Naive thymus-derived CD8-positive, alpha-beta T cell (primary cell): ENCODE data around the gene SRSF4. TPM values are rescaled to one million over a fixed set of nuclear protein-coding genes. Genes with fewer than 3 reads are reported as not detected.

ENCODE experiments used
- ATAC-seq, 2 donors: fragments of 150-1000 bp; cut with Tn5 transposase in 1 of 2; sonication (Bioruptor Pico), chemical (Tn5 transposase) in 1 of 2; 1 replicate in 1 of 2; 2 replicates in 1 of 2; pipeline ENCODE4 v1.10.0; 2021; ENCODE audit warnings: mild to moderate bottlenecking in 2 of 2, moderate library complexity in 2 of 2
- POLR2A ChIA-PET: fragments of 350-600 bp; sonication (Branson Sonifier 250); formaldehyde crosslinking; loops from one replicate; lab custom pipeline; 2021; ENCODE audit warnings: antibody characterized with exemption; lab: Charles Lee
- DNase-seq, 10 donors: peaks; one replicate each; pipeline versions ENCODE4 v3.0.0 to v3.0.0-alpha.2; 2020 to 2022
- H3K27ac Mint-ChIP-seq, 10 donors: one replicate each; pipeline ENCODE4 v1.8.0; 2020 to 2022; ENCODE audit warnings: mild to moderate bottlenecking in 10 of 10, mixed read lengths in 10 of 10, moderate library complexity in 4 of 10, inconsistent platforms in 1 of 10
- H3K27me3 Mint-ChIP-seq, 5 donors: one replicate each; pipeline ENCODE4 v1.8.0; 2021 to 2022; ENCODE audit warnings: mixed read lengths in 5 of 5
- H3K36me3 Mint-ChIP-seq, 3 donors: one replicate each; pipeline ENCODE4 v1.8.0; 2020 to 2022; ENCODE audit warnings: mixed read lengths in 3 of 3, mild to moderate bottlenecking in 2 of 3, inconsistent platforms in 1 of 3
- H3K4me1 Mint-ChIP-seq, 4 donors: one replicate each; pipeline ENCODE4 v1.8.0; 2021 to 2022; ENCODE audit warnings: mixed read lengths in 4 of 4
- H3K4me3 Mint-ChIP-seq, 10 donors: one replicate each; pipeline ENCODE4 v1.8.0; 2020 to 2022; ENCODE audit warnings: mild to moderate bottlenecking in 10 of 10, mixed read lengths in 10 of 10, moderate library complexity in 6 of 10, inconsistent platforms in 1 of 10
- H3K9me3 Mint-ChIP-seq, 9 donors: one replicate each; pipeline ENCODE4 v1.8.0; 2020 to 2022; ENCODE audit warnings: mixed read lengths in 9 of 9, mild to moderate bottlenecking in 3 of 9, inconsistent platforms in 1 of 9, moderate library complexity in 1 of 9
- polyA plus RNA-seq, 3 donors: library from polyadenylated mRNA; unstranded; fragments of 300-500 nt; fragmentation: Illumina TruSeq; gene quantifications; one replicate each; pipeline ENCODE4 v1.2.3, GENCODE V29; 2021
- total RNA-seq, 8 experiments: library from RNA in 2 of 8; stranded (reverse) in 2 of 8; gene quantifications; one replicate each; pipeline ENCODE4 v1.2.3 and lab custom pipeline; 2021 to 2026

SRSF4 gene
- total and polyA plus RNA-seq, 5 experiments from 2014 or later = 73.2 to 104 (median 83.3) TPM

GRCh38 chr1:29129916-29130315 lies 51.8 kb downstream of the SRSF4 start:
- POLR2A ChIA-PET = no interaction called here
- Mint-ChIP-seq H3K27me3 (peaks cover 16 to 49% (median 27%) of the 10 kb centered on the region in 5 donors), H3K9me3 (no peaks in the 10 kb centered on the region), H3K4me3 (no peak overlapping the region), H3K4me1 (peaks cover 9 to 11% (median 10%) of the 10 kb centered on the region in 4 donors), H3K36me3 (peaks cover 0 to 6% (median 0%) of the 10 kb centered on the region in 3 donors), H3K27ac (peak overlapping the region in 1 of 10 donors; percentile 73)
- ATAC-seq (no peak), DNase-seq (no peak)

- Mint-ChIP-seq H3K27me3 (peaks cover 13 to 49% (median 27%) of the 10 kb centered on the region in 5 donors), H3K36me3 (peaks cover 0 to 6% (median 0%) of the 10 kb centered on the region in 3 donors), H3K4me1 (peaks cover 7 to 11% (median 8%) of the 10 kb centered on the region in 4 donors), H3K4me3 (no peak overlapping the region), H3K27ac (no peak overlapping the region), H3K9me3 (no peaks in the 10 kb centered on the region)
- POLR2A ChIA-PET = no interaction called here
- DNase-seq (no peak), ATAC-seq (no peak)
Measured at GRCh38 chr1:29128739-29129138, 53.0 kb downstream of the SRSF4 start.

GRCh38 chr1:29126198-29126597 lies 55.5 kb downstream of the SRSF4 start:
- H3K36me3 Mint-ChIP-seq = peaks cover 0 to 6% (median 0%) of the 10 kb centered on the region in 3 donors
- H3K27me3 Mint-ChIP-seq = peaks cover 8 to 45% (median 15%) of the 10 kb centered on the region in 5 donors
- POLR2A ChIA-PET = no interaction called here
- H3K27ac Mint-ChIP-seq = peak overlapping the region in 3 of 10 donors; percentile 31 to 53 (median 32)
- H3K4me3 Mint-ChIP-seq = peak overlapping the region; percentile 71 to 93 (median 83)
- H3K4me1 Mint-ChIP-seq = peaks cover 11 to 19% (median 13%) of the 10 kb centered on the region in 4 donors
- DNase-seq = no peak
- no peak for ATAC-seq
- no peaks in the 10 kb centered on the region for H3K9me3 Mint-ChIP-seq

- no peak for DNase-seq
- Mint-ChIP-seq H3K27ac (peak overlapping the region in 4 of 10 donors; percentile 31 to 73 (median 42)), H3K36me3 (peaks cover 0 to 6% (median 0%) of the 10 kb centered on the region in 3 donors)
Measured at GRCh38 chr1:29125788-29126187, 55.9 kb downstream of the SRSF4 start.

GRCh38 chr1:29125237-29125641 lies 56.5 kb downstream of the SRSF4 start:
- no peak for DNase-seq

More at GRCh38 chr1:29125788-29126187, 55.9 kb downstream of the SRSF4 start:
- Mint-ChIP-seq H3K4me3 (peak overlapping the region; percentile 71 to 93 (median 83)), H3K27me3 (peaks cover 8 to 45% (median 15%) of the 10 kb centered on the region in 5 donors), H3K4me1 (peaks cover 11 to 19% (median 13%) of the 10 kb centered on the region in 4 donors), H3K9me3 (no peaks in the 10 kb centered on the region)
- no peak for ATAC-seq
- POLR2A ChIA-PET = interaction anchor here (0.9 kb wide), 1 partner anchor 24 kb away, joined by 3 read pairs; no protein-coding TSS in a partner anchor

GRCh38 chr1:29124366-29125236 lies 57.1 kb downstream of the SRSF4 start:
- peaks cover 8 to 35% (median 12%) of the 10 kb centered on the region in 5 donors for H3K27me3 Mint-ChIP-seq
- H3K9me3 Mint-ChIP-seq = no peaks in the 10 kb centered on the region
- H3K4me3 Mint-ChIP-seq = peak overlapping the region; percentile 65 to 93 (median 78)
- ATAC-seq (peak; percentile 37 to 56), DNase-seq (peak; percentile 17 to 75 (median 44))
- H3K4me1 Mint-ChIP-seq = peaks cover 11 to 19% (median 13%) of the 10 kb centered on the region in 4 donors
- peak overlapping the region in 1 of 10 donors; percentile 53 for H3K27ac Mint-ChIP-seq
- POLR2A ChIA-PET = interaction anchor here (0.9 kb wide), 1 partner anchor 25 kb away, joined by 3 read pairs; no protein-coding TSS in a partner anchor
- H3K36me3 Mint-ChIP-seq = peaks cover 0 to 9% (median 0%) of the 10 kb centered on the region in 3 donors

More at GRCh38 chr1:29125237-29125641, 56.5 kb downstream of the SRSF4 start:
- peaks cover 11 to 19% (median 13%) of the 10 kb centered on the region in 4 donors for H3K4me1 Mint-ChIP-seq
- POLR2A ChIA-PET = interaction anchor here (0.9 kb wide), 1 partner anchor 25 kb away, joined by 3 read pairs; no protein-coding TSS in a partner anchor
- H3K36me3 Mint-ChIP-seq = peaks cover 0 to 6% (median 0%) of the 10 kb centered on the region in 3 donors
- H3K27ac Mint-ChIP-seq = peak overlapping the region in 3 of 10 donors; percentile 28 to 73 (median 53)
- peak overlapping the region; percentile 71 to 93 (median 83) for H3K4me3 Mint-ChIP-seq
- no peak for ATAC-seq
- peaks cover 8 to 41% (median 14%) of the 10 kb centered on the region in 5 donors for H3K27me3 Mint-ChIP-seq
- H3K9me3 Mint-ChIP-seq = no peaks in the 10 kb centered on the region

- POLR2A ChIA-PET = interaction anchor here (0.5 to 0.9 kb wide), 2 partner anchors 58 to 573 kb away, joined by 3 to 4 read pairs; partner anchors contain the start of gene SRSF4
- Mint-ChIP-seq H3K4me3 (peak within 1 kb of the TSS; percentile 68 to 83 (median 78)), H3K9me3 (no peaks in the 10 kb centered on the region), H3K36me3 (peaks cover 0 to 13% (median 0%) of the 10 kb centered on the region in 3 donors), H3K27me3 (peaks cover 8 to 32% (median 12%) of the 10 kb centered on the region in 5 donors), H3K27ac (peak within 1 kb of the TSS in 1 of 10 donors; percentile 69), H3K4me1 (peaks cover 11 to 19% (median 13%) of the 10 kb centered on the region in 4 donors)
- ATAC-seq (peak in 1 of 2 donors; percentile 15), DNase-seq (peak in 1 of 10 donors; percentile 10)
Measured at GRCh38 chr1:29123887-29124365, 57.8 kb downstream of the SRSF4 start, which contains the start of gene TMEM200B. Gene TMEM200B (minus strand): TSS chr1:29123903. CDS start chr1:29121828, 2,075 bp downstream.

GRCh38 chr1:29123053-29123886 lies 58.4 kb downstream of the SRSF4 start:
- Mint-ChIP-seq H3K4me3 (peak overlapping the region; percentile 60 to 83 (median 75)), H3K27me3 (peaks cover 8 to 28% (median 12%) of the 10 kb centered on the region in 5 donors), H3K9me3 (no peaks in the 10 kb centered on the region), H3K36me3 (peaks cover 0 to 19% (median 0%) of the 10 kb centered on the region in 3 donors), H3K4me1 (peaks cover 11 to 19% (median 13%) of the 10 kb centered on the region in 4 donors), H3K27ac (peak overlapping the region in 1 of 10 donors; percentile 69)
- POLR2A ChIA-PET = interaction anchor here (0.5 to 0.9 kb wide), 2 partner anchors 58 to 573 kb away, joined by 3 to 4 read pairs; partner anchors contain the start of gene SRSF4
- peak; percentile 13 to 15 for ATAC-seq
- DNase-seq = peak in 6 of 10 donors; percentile 10 to 43 (median 30)

- H3K4me1 Mint-ChIP-seq = peaks cover 11 to 19% (median 13%) of the 10 kb centered on the region in 4 donors
- POLR2A ChIA-PET = interaction anchor here (0.6 to 1.1 kb wide), 2 partner anchors 22 to 238 kb away, joined by 3 to 4 read pairs; no protein-coding TSS in a partner anchor
- peak in 1 of 10 donors; percentile 15 for DNase-seq
- H3K27ac Mint-ChIP-seq = no peak overlapping the region
- peaks cover 8 to 28% (median 12%) of the 10 kb centered on the region in 5 donors for H3K27me3 Mint-ChIP-seq
- no peaks in the 10 kb centered on the region for H3K9me3 Mint-ChIP-seq
- H3K36me3 Mint-ChIP-seq = peaks cover 0 to 25% (median 3%) of the 10 kb centered on the region in 3 donors
- peak overlapping the region in 9 of 10 donors; percentile 60 to 83 (median 74) for H3K4me3 Mint-ChIP-seq
- ATAC-seq = peak in 1 of 2 donors; percentile 1
Measured at GRCh38 chr1:29122682-29123052, 59.0 kb downstream of the SRSF4 start.

GRCh38 chr1:29121936-29122681 lies 59.6 kb downstream of the SRSF4 start:
- POLR2A ChIA-PET = interaction anchor here (0.6 to 1.4 kb wide), 4 partner anchors 13 to 237 kb away, joined by 3 to 4 read pairs (median 3); no protein-coding TSS in a partner anchor

More at GRCh38 chr1:29121936-29122681, 59.6 kb downstream of the SRSF4 start:
- no peaks in the 10 kb centered on the region for H3K9me3 Mint-ChIP-seq
- peaks cover 0 to 31% (median 9%) of the 10 kb centered on the region in 3 donors for H3K36me3 Mint-ChIP-seq
- peak overlapping the region in 1 of 10 donors; percentile 67 for H3K27ac Mint-ChIP-seq
- H3K4me1 Mint-ChIP-seq = peaks cover 11 to 19% (median 13%) of the 10 kb centered on the region in 4 donors
- no peak for ATAC-seq
- H3K4me3 Mint-ChIP-seq = peak overlapping the region in 7 of 10 donors; percentile 32 to 77 (median 53)
- peak in 4 of 10 donors; percentile 9 to 25 (median 14) for DNase-seq
- peaks cover 8 to 28% (median 12%) of the 10 kb centered on the region in 5 donors for H3K27me3 Mint-ChIP-seq
